CD4-positive, alpha-beta T cell treated with Interferon alpha-2 for 1 hour (primary cell): ENCODE results near the gene CCNE1.

Experiments used
- DNase-seq, 2 donors: peaks; one replicate each; pipeline ENCODE4 v3.0.0-alpha.2; 2020 to 2022

The CCNE1 gene

GRCh38 chr19:29845574-29846176 lies 33.9 kb downstream of the CCNE1 start:
- DNase-seq, result peak in 1 of 2 donors; percentile 30

GRCh38 chr19:29849208-29849607 lies 37.4 kb downstream of the CCNE1 start:
- DNase-seq, result no peak

GRCh38 chr19:29850482-29850881 lies 38.7 kb downstream of the CCNE1 start:
- no peak for DNase-seq

GRCh38 chr19:29851769-29852521 lies 40.2 kb downstream of the CCNE1 start:
- DNase-seq, result no peak

- no peak for DNase-seq
These were observed 42.2 kb downstream of the CCNE1 start for GRCh38 chr19:29854033-29854432.

GRCh38 chr19:29855087-29855486 lies 43.3 kb downstream of the CCNE1 start:
- no peak for DNase-seq

GRCh38 chr19:29855741-29856500 lies 44.1 kb downstream of the CCNE1 start:
- DNase-seq, result no peak

- DNase-seq, result peak; percentile 38 to 47
These were observed 46.3 kb downstream of the CCNE1 start for GRCh38 chr19:29858000-29858596.

- DNase-seq, result no peak
These were observed 46.8 kb downstream of the CCNE1 start for GRCh38 chr19:29858621-29859020.

- no peak for DNase-seq
These were observed 48.7 kb downstream of the CCNE1 start for GRCh38 chr19:29860492-29860891.

- DNase-seq, result no peak
These were observed 49.8 kb downstream of the CCNE1 start for GRCh38 chr19:29861574-29861973.

- DNase-seq, result no peak
These were observed 54.2 kb downstream of the CCNE1 start for GRCh38 chr19:29866011-29866410.

- DNase-seq, result no peak
These were observed 56.2 kb downstream of the CCNE1 start for GRCh38 chr19:29867984-29868383.

GRCh38 chr19:29871143-29871542 lies 59.4 kb downstream of the CCNE1 start:
- DNase-seq, result no peak

- DNase-seq, result peak in 1 of 2 donors; percentile 20
These were observed 60.5 kb downstream of the CCNE1 start for GRCh38 chr19:29872224-29872731.

GRCh38 chr19:29873024-29873800 lies 61.4 kb downstream of the CCNE1 start:
- peak; percentile 53 to 71 for DNase-seq
